Neutrophil (primary cell): Measurements from ENCODE around the gene KRTAP3-3.

Source experiments
- H3K27ac ChIP-seq: fragments of 200-600 bp; sonication (generic); 2 replicates; pipeline ENCODE4 v1.5.1; 2016; ENCODE audit warnings: mild to moderate bottlenecking, moderate library complexity
- H3K27me3 ChIP-seq: fragments of 200-600 bp; sonication (generic); 2 replicates; pipeline ENCODE4 v1.6.0; 2016; ENCODE audit warnings: mild to moderate bottlenecking
- H3K36me3 ChIP-seq: fragments of 200-600 bp; sonication (generic); 2 replicates; pipeline ENCODE4 v1.5.1; 2017
- H3K4me1 ChIP-seq, 2 experiments: fragments of 200-600 bp in 1 of 2; sonication (generic) in 1 of 2; 1 replicate in 1 of 2; 2 replicates in 1 of 2; pipeline versions ENCODE4 v1.5.1 to v1.6.1; 2013 to 2016; ENCODE audit warnings: low read depth in 1 of 2, low read length in 1 of 2, mild to moderate bottlenecking in 1 of 2, moderate library complexity in 1 of 2; ENCODE audit not compliant: control insufficient read depth in 1 of 2, insufficient read depth in 1 of 2
- H3K4me3 ChIP-seq, 2 experiments: fragments of 200-600 bp in 1 of 2; sonication (generic) in 1 of 2; 1 replicate in 1 of 2; 2 replicates in 1 of 2; pipeline ENCODE4 v1.5.1; 2013 to 2016; ENCODE audit warnings: low read depth in 1 of 2, low read length in 1 of 2, mild to moderate bottlenecking in 1 of 2, moderate library complexity in 1 of 2
- H3K9me3 ChIP-seq: fragments of 200-600 bp; sonication (generic); 2 replicates; pipeline ENCODE4 v1.5.1; 2016
- CTCF ChIP-seq: fragments of 200-600 bp; sonication (generic); IDR thresholded peaks from 2 replicates; pipeline ENCODE4 v1.5.1; 2016; ENCODE audit warnings: antibody characterized with exemption

KRTAP3-3 gene

GRCh38 chr17:40980117-40980516, 13.8 kb downstream of the KRTAP3-3 start:
- Histone ChIP-seq H3K9me3 (no peaks in the 10 kb centered on the region), H3K4me1 (no peaks in the 10 kb centered on the region), H3K27me3 (peaks cover 71% of the 10 kb centered on the region), H3K27ac (no peak overlapping the region), H3K36me3 (no peaks in the 10 kb centered on the region), H3K4me3 (no peak overlapping the region)
- TF ChIP-seq CTCF: no peak

GRCh38 chr17:40978575-40979151, 15.3 kb downstream of the KRTAP3-3 start:
- no peak for TF ChIP-seq CTCF
- no peaks in the 10 kb centered on the region for H3K4me1 ChIP-seq

GRCh38 chr17:40975516-40975915, 18.4 kb downstream of the KRTAP3-3 start:
- no peak overlapping the region for H3K4me3 ChIP-seq
- H3K36me3 ChIP-seq: no peaks in the 10 kb centered on the region
- TF ChIP-seq CTCF: no peak
- H3K27ac ChIP-seq: no peak overlapping the region
- H3K4me1 ChIP-seq: no peaks in the 10 kb centered on the region
- H3K9me3 ChIP-seq: no peaks in the 10 kb centered on the region
- peaks cover 45% of the 10 kb centered on the region for H3K27me3 ChIP-seq

More at GRCh38 chr17:40978575-40979151, 15.3 kb downstream of the KRTAP3-3 start:
- Histone ChIP-seq H3K27me3 (peaks cover 56% of the 10 kb centered on the region), H3K27ac (no peak overlapping the region), H3K36me3 (no peaks in the 10 kb centered on the region), H3K9me3 (no peaks in the 10 kb centered on the region), H3K4me3 (no peak overlapping the region)

- peaks cover 48% of the 10 kb centered on the region for H3K27me3 ChIP-seq
- H3K27ac ChIP-seq: no peak overlapping the region
Measured at GRCh38 chr17:40974366-40974765, 19.6 kb downstream of the KRTAP3-3 start.

GRCh38 chr17:40967582-40967981, 26.4 kb downstream of the KRTAP3-3 start:
- Histone ChIP-seq H3K36me3 (no peaks in the 10 kb centered on the region), H3K4me3 (no peak overlapping the region), H3K27ac (no peak overlapping the region), H3K9me3 (no peaks in the 10 kb centered on the region), H3K4me1 (no peaks in the 10 kb centered on the region), H3K27me3 (peaks cover 49% of the 10 kb centered on the region)
- TF ChIP-seq CTCF: no peak

More at GRCh38 chr17:40974366-40974765, 19.6 kb downstream of the KRTAP3-3 start:
- no peaks in the 10 kb centered on the region for H3K4me1 ChIP-seq
- no peaks in the 10 kb centered on the region for H3K9me3 ChIP-seq
- no peaks in the 10 kb centered on the region for H3K36me3 ChIP-seq
- TF ChIP-seq CTCF: no peak
- no peak overlapping the region for H3K4me3 ChIP-seq

- Histone ChIP-seq H3K9me3 (no peaks in the 10 kb centered on the region), H3K4me3 (no peak within 1 kb of the TSS), H3K4me1 (peaks cover 0 to 2% of the 10 kb centered on the region in 2 experiments), H3K36me3 (no peaks in the 10 kb centered on the region), H3K27me3 (peaks cover 42% of the 10 kb centered on the region), H3K27ac (no peak within 1 kb of the TSS)
- TF ChIP-seq CTCF: no peak
Measured at GRCh38 chr17:40966848-40967247, 27.1 kb downstream of the KRTAP3-3 start, which contains the start of gene KRT39. Gene KRT39 (minus strand): TSS chr17:40966948. CDS start chr17:40966856, 92 bp downstream.
